Brain microvascular endothelial cell (primary cell): ENCODE results near the gene NAA16.
A peak's percentile ranks its signal among the peaks of the same experiment; 100 is the strongest.

Source experiments
- DNase-seq: peaks from one replicate; pipeline ENCODE4 v3.0.0-alpha.2; 2020
- H3K27ac ChIP-seq: fragments of 250-450 bp; sonication (Bioruptor Pico); 2 replicates; pipeline ENCODE4 v1.5.1; 2020; ENCODE audit warnings: mild to moderate bottlenecking, moderate library complexity
- H3K27me3 ChIP-seq: fragments of 250-450 bp; sonication (Bioruptor Pico); replicated peaks from 2 replicates; pipeline ENCODE4 v1.5.1; 2020; ENCODE audit warnings: mild to moderate bottlenecking
- H3K36me3 ChIP-seq: fragments of 250-450 bp; sonication (Bioruptor Pico); replicated peaks from 2 replicates; pipeline ENCODE4 v1.5.1; 2020; ENCODE audit warnings: mild to moderate bottlenecking
- H3K4me3 ChIP-seq: 2 replicates; pipeline ENCODE4 v1.5.1; 2011; ENCODE audit warnings: low read depth, mild to moderate bottlenecking, control low read depth, low read length, moderate library complexity
- CTCF ChIP-seq: IDR thresholded peaks from 2 replicates; pipeline ENCODE4 v1.5.1; 2011; ENCODE audit warnings: low read depth, mild to moderate bottlenecking, moderate library complexity, low read length, control low read depth, inconsistent platforms; ENCODE audit errors: missing control alignments
- in situ Hi-C: cut with HindIII; loops from 2 replicates; pipeline ENCODE4 v1.10.0; 2017; ENCODE audit warnings: low sequenced_read_pairs, low pct_ligation_motif_present

NAA16 gene

DNA sequence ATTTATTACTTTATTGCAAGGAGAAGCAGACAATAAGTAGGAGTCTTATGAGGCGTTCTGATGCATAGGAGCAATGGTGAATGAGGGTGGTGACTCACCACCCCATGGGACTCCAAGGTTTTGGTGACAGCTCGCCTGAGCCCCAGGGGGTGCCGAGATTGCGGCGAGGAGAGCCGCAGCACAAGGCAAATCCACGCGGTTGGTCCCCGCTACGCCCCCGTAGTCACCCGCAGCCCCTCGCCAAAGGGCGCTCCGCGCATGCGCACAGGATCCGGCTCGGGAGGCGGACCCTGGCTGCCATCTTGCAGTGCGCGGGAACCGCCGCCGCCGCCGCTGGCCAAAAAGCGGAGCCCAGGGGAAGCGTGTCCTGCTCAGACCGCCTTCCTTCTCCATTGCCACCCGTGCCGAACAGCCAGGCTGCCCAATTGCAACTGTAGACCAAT is at the start of gene NAA16:
Gene NAA16, plus strand, starts transcription at position 305 of the 443 bp plus-strand sequence. CDS start 262 bp downstream, outside the sequence.
- H3K27me3 ChIP-seq: no peaks in the 10 kb centered on the region
- H3K27ac ChIP-seq: peak within 1 kb of the TSS; percentile 36
- H3K36me3 ChIP-seq: no peaks in the 10 kb centered on the region
- in situ Hi-C loops: no loop called here
- DNase-seq: peak; percentile 90
- TF ChIP-seq CTCF: no peak
- H3K4me3 ChIP-seq: peak within 1 kb of the TSS; percentile 93

- TF ChIP-seq CTCF: no peak
- no peaks in the 10 kb centered on the region for H3K36me3 ChIP-seq
- DNase-seq: peak; percentile 74
- H3K27me3 ChIP-seq: no peaks in the 10 kb centered on the region
- in situ Hi-C loops: no loop called here
- H3K27ac ChIP-seq: peak within 1 kb of the TSS; percentile 42
- H3K4me3 ChIP-seq: peak within 1 kb of the TSS; percentile 85
Measured at GRCh38 chr13:41263261-41263971, 47.7 kb upstream of the NAA16 start, which contains the start of gene MTRF1. Gene MTRF1, minus strand, starts transcription at chr13:41263576. Its CDS starts 2,669 bp downstream, at chr13:41260907.

GRCh38 chr13:41267106-41267505 is 44.0 kb upstream of the NAA16 start:
- in situ Hi-C loops: no loop called here
- no peak overlapping the region for H3K4me3 ChIP-seq
- no peak for TF ChIP-seq CTCF
- no peak overlapping the region for H3K27ac ChIP-seq
- DNase-seq: no peak
- H3K36me3 ChIP-seq: no peaks in the 10 kb centered on the region
- H3K27me3 ChIP-seq: no peaks in the 10 kb centered on the region

DNA sequence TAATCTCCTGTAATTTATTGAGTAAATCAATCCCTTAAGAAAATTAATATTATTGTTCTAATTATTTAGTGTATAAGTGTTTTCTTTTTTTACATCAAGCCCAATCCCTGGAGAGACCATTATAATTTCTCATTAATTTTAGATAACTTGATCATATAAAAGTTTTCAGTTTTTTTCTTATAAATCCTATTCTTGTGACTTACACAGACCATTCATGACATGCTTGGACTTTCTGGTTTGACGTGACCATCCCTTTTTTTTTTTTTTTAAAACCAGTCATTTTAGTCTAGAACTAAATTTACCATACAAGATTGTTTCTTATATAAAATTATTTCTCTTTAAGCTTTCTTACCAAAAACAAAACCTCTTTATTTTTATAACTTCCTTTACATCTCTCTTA is 42.3 kb upstream of the NAA16 start:
- DNase-seq: peak; percentile 5

DNA sequence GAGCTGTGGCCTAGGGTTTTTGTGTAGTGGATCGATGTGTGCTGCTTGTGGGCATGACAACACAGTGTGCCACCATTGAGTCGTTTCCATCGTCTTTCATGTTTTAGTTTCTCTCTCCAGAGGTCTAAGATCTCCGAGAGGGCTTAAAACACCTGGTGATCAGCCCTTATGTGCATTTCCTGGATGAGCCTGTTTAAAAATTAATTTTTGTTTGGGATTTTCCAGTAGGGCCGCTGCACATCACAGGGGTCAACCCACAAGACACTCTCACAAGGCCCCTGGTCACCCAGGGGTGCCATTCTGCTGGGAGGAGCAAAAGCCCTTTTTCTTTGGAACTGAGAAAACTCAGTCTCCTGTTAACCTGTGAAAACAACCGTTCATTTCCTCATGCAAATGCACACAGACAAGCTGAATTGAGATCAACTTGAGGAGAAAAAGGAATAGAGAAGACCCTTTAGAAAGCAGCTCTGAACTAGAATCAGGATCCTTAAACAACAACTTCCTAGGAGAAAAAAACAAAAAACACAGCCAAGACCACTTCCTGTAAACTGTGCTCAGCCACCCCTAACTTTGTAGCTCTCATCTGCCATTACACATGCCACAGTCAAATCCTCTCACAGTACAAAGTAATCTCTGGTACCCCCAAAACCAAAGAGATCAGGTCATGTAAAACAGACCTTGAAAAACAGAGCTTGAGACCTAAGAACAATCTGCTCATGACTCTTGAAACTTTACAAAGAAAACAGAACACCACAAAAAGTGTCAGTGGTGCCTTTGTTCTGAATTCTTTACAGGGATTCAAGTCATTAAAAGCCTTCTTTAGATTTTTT is 39.4 kb upstream of the NAA16 start:
- no peak overlapping the region for H3K4me3 ChIP-seq
- no peaks in the 10 kb centered on the region for H3K27me3 ChIP-seq
- TF ChIP-seq CTCF: no peak
- no peak for DNase-seq
- no peak overlapping the region for H3K27ac ChIP-seq
- in situ Hi-C loops: no loop called here
- H3K36me3 ChIP-seq: no peaks in the 10 kb centered on the region

More for the DNA sequence above, 42.3 kb upstream of the NAA16 start:
- Histone ChIP-seq H3K27me3 (no peaks in the 10 kb centered on the region), H3K4me3 (no peak overlapping the region), H3K27ac (no peak overlapping the region), H3K36me3 (no peaks in the 10 kb centered on the region)
- in situ Hi-C loops: no loop called here
- no peak for TF ChIP-seq CTCF
